ENCODE results near the gene C10orf67.

DNA sequence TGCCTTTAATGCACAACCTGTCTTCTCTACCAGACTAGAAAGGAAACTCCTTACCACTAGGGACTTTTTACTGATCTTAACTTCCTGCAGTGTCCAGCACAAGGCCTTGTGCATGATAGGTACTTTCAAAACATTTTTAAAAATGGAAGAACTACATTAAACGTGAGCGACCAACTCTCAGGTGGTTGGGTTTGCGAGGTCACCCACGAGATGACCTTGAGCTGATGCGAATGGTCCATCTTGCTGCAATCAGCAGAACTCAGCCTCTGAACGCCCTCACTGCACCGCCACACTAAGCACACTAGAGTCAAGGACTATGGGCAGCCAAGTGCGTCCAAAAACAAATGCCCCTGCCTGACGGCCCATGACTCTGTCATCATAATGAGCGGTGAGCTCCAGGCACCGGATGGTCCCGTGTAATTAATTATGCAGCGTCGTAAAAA lies 187.3 kb downstream of the C10orf67 start:
- TF ChIP-seq, protein P1, sequence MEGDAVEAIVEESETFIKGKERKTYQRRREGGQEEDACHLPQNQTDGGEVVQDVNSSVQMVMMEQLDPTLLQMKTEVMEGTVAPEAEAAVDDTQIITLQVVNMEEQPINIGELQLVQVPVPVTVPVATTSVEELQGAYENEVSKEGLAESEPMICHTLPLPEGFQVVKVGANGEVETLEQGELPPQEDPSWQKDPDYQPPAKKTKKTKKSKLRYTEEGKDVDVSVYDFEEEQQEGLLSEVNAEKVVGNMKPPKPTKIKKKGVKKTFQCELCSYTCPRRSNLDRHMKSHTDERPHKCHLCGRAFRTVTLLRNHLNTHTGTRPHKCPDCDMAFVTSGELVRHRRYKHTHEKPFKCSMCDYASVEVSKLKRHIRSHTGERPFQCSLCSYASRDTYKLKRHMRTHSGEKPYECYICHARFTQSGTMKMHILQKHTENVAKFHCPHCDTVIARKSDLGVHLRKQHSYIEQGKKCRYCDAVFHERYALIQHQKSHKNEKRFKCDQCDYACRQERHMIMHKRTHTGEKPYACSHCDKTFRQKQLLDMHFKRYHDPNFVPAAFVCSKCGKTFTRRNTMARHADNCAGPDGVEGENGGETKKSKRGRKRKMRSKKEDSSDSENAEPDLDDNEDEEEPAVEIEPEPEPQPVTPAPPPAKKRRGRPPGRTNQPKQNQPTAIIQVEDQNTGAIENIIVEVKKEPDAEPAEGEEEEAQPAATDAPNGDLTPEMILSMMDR (IDR thresholded peaks at IDR 0.05), result no peak
- no peak for TF ChIP-seq POLR2A (IDR thresholded peaks at IDR 0.05)
- TF ChIP-seq EP300 (IDR thresholded peaks at IDR 0.05), result no peak

All from gastroesophageal sphincter (tissue), 3 donors.